Ecto neural progenitor cell (in vitro differentiated cells): ENCODE measurements around the gene LPIN3.

ENCODE experiments used
- DNase-seq: peaks from one replicate; pipeline ENCODE4 v3.0.0-alpha.2; 2018; ENCODE audit warnings: low spot score

Gene LPIN3

DNA sequence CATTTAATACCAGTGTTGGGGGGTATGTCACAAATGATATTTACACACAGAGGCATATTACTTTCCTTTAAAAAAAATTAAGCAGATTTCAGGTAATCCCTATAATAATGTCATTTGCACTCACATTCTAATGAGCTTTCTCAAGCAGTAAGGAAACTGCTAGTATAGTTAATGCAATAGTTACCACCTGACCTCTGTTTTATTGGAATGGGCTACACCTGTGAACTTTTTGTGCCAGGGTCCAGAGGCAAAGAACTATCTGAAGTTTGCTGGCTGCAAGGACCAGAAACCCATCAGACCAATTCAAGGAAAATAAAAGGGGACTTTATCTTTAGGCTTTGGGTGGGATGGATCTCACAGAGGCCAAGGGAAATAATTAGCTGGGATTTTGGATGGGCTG, 20.2 kb upstream of the LPIN3 start:
- DNase-seq = peak; percentile 12

DNA sequence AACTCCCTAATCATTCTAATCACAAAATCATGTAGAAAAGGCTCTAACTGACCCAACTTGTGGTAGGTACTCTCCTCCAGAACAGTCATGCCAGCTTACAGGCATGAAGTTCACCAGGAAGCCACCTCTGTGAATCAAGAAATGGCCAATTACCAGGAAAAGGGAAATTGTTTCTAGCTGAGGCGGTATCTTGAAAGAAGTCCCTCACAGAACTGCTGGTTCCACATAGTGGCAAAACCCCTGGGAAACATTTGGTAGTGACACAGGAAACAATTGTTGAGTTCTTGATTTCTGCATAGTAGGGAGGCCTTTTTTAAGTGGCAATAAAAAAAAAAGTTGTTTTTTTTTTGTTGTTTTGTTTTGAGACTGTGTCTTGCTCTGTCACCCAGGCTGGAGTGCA, 19.6 kb upstream of the LPIN3 start:
- DNase-seq = no peak

DNA sequence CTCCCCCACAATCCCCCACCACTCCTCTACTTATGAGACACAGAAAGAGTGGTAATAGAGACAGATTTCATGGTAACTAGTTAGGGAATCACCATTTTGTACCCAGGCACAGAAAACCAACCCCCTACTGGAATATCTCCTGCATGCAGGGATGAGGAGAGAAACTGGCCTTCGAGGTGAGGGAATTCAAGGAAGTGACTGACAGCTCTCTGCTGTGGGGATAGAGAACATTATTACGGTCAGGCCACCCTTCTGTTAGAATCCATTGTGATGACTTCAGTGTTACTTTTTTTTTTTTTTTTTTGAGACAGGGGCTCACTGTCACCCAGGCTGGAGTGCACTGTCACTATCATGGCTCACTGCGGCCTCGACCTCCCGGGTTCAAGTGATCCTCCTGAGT, 13.4 kb upstream of the LPIN3 start:
- DNase-seq = peak; percentile 13

DNA sequence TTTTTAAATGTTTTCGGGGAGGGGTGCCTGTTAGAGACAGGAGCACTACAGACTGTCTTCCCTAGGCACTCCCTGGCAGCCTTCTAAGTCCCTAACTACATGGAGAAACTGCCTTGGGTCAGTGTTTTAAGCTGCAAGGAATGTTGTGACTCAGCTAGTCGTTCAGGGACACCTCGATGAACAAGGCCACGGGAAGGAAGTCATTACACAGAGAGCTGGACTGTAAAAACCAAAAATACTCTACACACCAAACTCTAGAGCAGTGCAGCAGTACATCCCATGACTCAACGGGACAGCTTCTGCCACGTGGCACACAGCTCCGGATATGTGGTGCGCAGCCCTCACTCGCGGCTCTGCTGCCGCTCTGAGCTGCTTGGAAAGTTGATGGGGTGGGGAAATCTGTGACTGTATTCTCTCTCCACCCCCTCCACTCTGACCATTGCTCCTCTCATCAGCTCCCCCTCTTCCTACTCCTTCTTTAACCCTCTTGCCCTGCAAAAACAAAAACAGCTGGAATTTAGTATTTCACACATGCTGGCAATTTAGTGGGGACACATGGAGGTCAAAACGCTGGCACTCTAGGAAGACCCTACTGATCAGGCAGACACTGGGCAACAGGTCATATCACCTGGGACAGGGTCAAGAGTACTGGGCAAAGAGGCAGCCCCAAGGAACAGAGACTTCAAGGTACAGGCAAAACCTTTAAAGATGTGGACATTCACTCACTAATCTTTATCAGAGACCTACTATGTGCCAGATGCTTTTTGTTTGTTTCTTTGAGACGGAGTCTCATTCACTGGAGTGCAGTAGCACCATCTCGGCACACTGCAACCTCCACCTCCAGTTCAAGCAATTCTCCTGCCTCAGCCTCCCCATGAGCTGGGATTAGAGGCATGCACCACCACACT, 10.9 kb upstream of the LPIN3 start:
- peak; percentile 40 for DNase-seq

DNA sequence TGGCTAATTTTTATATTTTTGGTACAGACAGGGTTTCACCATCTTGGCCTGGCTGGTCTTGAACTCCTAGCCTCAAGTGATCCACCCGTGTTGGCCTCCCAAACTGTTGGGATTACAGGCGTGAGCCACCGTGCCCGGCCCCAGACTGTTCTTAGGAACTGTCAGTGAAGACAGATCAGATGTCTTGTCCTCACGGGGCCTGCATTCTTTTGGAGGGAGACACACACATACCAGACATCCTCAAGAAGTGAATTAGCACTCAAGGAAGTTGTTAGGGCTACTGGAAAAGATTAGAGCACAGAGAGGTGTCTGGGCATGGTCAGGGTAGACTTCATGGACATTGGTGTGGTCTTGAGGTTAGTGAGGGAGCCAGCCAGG, 10.3 kb upstream of the LPIN3 start:
- DNase-seq = peak; percentile 39

DNA sequence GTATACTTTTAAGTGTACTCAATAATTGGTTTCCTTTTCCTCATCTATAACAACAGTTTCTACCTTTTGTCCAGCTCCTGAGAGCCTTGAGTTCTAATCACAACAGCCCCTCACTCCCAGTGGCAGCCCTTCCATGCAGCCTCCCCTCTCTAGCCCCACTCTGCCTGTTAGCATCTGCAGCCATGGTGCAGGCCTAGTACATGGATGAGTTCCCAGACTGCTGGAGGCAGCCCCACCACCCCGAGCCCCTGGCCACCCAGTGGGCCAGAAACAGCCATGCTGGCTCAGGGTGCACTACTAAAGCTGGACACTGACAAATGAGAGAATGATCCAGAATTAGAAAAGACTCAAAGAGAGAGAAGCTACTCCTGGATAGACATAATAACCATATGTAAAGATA, 9.7 kb upstream of the LPIN3 start:
- DNase-seq = no peak

DNA sequence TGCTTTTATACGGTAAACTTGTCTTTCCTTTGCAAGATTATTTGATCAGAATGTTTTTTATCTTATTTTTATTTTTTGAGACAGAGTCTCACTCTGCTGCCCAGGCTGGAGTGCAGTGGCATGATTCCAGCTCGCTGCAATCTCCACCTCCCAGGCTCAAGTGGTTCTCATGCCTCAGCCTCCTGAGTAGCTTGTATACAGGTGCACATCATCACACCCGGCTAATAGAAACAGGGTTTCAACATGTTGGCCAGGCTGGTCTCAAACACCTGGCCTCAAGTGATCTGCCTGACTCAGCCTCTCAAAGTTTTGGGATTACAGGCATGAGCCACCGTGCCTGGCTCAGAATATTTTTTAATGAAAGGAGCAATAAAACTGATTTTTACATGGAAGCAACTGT, 8.9 kb upstream of the LPIN3 start:
- no peak for DNase-seq

DNA sequence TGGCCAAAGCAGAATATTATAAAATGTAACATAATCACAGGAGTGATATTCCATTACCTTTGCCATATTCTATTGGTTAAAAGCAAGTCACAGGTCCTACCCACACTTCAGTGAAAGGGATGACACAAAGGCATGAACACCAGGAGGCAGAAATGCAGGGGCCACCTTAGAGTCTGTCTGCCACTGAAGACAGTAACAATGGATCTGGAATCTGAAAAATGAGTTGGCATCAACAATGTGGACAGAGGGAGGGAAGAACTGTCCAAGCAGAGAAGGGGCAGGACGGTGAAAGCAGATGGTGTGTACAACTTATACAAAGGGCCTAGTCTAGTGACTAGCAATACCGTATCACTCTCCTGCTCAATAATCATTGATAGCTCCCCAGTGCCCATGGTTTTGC, 6.6 kb upstream of the LPIN3 start:
- DNase-seq = no peak

DNA sequence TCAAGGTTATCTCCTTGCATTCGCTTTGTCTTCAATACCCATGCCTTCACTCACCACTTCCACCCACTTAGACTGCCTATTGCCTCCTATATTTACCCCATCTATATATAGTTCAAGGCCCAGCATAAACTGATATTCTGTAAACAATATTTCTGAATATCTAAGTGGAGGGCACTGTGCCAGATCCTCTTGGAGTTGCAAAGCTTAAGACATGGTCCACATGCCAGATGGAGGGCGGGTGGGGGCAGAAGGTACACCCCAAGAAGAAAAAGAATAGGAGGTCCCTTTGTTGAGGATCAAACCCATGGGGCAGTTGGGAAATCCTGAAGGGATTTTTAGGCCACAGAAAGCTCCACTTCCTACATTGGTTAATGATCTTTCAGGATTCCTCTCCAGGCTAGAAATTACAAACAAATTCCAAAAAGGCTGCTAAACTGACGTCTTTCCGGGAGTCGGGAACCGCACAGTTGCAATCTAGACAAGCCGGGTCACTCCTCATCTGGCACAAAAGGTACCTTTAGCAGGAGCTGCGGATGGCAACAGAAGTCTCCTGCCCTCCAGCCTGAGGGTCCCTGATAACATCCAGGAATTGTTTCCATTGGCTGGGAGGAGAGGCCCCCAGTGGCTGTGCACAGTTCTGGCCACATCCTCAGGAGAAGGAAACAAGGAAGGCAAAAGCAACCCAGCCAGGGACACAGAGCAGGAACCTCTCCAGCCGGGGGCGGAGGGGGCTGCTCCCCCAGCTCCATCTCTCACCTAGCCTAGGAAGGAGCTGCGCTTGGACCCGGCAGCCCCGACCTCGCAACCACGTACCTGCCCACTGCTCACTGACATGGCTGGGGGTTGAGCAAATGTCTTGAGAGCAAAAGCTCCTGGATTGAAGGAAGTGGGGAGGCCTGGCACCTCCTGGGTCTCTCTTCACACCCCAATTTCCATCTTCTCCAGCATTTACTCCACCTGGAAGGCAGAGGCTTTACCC, 5.9 kb upstream of the LPIN3 start:
- DNase-seq = no peak

DNA sequence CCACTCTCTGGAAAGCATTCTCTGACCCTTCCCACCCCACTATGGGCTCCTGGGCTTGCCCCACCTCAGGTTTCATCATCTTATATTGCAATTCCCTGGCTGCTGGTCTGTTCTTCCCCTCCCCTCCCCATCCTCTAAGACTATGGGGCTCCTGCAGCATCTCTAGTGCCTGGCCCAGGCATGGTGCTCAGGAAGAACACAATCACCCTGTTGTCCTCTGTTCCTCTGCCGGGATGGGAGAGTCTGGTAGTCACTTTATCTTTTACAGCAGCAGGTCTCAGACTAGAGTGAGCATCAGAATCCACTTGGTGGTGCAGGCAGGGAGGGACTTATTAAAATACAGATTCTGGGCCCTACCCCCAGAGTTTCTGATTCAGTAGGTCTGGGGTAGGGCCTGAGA, 5.0 kb upstream of the LPIN3 start:
- DNase-seq = no peak

DNA sequence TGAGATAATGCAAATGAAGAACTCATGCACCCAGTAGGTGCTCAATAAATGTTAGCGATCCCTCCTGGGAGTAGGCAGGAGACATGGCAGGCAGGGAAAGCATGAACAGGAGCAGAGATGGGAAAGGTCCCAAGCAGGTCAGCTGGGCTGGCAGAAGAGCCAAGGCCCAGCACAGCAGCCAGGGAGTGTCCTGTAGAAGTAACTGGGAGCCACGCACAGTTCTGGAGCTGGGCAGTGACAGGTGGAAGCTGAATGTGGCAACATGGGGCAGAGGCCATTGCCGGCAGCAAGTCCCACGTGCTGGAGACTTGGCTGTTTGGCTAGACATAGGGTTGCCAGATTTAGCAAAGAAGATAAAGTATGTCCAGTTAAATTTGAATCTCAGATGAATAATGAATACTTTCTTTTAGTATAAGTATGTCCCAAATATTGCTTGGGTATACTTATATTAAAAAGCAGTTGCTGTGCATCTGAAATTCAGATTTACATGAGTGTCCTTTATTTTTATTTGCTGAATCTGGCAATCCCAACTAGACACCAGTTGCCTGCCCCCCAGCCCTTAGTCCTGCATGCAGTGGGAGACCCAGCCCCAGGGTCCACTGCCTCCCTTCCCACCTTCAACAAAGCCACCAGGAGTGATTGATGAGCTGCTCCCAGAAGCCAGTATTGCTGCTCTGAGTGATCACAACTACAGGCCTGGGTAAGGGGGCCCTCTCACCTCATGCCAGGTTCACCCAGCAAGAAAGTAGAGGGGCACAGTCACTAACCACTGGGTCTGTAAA, 3.7 kb upstream of the LPIN3 start:
- no peak for DNase-seq

DNA sequence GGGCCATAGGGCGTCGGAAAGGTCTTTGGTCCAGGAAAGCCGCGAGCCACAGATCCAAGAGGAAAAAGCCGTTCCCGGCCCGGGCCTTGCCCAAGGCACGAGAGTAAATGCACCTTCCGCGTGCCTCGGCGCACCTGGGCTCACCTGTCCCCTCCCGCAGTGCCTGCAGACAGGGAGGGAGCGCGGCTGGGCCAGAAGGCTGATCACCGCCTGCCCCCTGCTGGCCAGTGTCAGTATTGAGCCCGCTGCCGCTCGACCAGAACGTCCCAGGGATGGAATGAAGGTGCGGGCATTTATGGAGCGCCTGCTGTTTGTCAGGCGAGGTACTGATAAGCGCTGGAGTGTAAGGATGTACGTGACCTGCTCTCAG, 679 bp upstream of the LPIN3 start:
- DNase-seq = peak; percentile 92

DNA sequence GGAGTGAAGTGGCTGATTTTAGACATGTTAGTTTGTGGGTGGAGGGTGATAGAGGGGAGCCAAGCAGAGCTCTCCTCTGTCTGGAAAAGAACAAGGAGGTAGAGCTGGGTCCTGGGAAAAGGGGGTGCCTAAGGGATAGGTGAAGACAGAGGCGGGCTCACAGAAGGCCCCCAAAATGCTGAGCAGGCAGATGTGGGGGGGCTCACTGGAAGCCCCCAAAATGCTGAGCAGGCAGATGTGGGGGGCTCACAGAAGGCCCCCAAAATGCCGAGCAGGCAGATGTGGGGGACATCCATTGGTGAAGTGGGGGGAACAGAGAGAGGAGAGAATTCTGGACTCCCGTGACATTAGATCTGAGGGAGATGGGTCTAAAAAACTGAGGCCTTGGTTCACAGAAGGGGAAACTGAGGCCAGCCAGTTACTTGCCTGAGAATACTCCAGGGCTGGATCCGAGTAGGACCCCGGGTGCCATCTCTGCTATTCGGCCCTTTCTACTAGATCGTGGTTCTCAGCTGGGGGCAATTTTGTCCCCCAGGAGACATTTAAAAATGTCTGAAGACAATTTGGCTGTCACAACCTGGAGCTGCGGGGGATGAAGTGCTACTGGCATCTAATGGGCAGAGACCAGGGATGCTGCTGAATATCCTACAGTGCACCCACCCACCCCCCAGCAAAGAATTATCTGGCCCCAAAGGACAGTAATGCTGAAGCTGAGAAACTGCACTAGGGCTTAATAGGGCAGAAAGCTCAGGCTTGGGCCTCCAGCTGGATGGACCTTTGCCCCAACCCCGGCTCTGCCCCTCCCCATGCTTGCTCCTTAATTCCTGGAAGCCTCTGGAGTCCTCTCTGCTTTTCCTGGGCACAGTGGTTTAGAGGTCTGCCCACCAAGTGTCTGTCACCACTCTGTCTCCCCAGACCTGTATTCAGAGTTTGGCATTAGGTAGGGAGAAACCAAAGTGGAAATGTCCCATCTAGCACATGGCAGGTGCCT, 2.1 kb downstream of the LPIN3 start:
- no peak for DNase-seq

DNA sequence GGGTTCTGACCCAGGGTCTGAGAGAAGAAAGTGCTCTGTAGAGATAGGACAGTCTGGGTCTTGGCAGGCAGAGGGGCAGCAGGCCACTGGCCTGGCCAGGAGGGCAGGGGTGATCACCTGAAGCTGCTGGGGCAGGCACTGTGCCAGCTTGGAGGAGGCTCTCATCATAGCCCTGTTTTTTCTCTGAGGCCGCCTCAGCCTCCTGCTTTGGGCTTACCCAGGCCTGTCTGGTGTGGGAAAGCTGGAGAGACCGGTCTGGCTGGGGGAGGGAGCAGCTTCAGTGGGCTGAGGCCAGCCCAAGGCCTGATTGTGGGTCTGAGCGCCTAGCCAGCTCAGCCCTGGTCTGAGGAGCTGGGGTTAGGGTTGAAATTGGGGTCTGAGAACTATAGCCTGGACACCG, 3.9 kb downstream of the LPIN3 start:
- no peak for DNase-seq

DNA sequence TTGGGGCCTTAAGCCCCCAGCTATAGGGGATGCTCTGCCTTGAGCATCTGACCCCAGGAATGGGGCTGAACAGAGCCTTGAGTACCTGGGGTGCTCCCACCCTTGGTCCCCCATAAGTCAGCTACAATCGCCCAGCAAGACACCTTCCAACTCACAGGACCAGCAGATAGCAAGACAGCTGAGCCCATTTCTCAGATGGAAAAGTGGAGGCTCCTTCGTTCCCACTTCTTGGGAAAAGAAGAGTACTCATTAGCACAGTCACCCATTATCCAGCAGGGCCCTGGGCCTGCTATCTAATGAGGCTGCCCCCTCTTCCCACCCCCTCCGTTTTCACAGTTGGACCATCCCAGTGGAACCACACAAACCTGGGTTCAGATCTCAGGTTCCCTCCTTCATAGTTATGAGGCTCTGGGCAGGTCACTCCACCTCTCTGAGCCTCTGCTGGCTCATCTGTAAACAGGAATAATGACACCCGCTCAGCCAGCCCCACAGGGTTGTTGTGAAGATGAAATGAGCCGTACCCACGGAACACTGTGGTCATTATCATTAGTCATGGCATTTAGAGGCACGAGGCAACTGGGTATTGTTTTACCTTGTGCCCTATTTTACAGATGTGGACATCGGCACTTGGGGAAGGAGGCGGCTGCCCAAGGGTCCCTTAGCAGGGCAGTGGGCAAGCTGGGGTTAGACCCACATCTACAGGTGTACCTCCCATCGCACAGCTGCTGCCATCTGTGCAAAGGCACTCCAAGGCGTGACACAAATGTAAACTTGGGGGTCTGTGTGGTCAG, 4.5 kb downstream of the LPIN3 start:
- DNase-seq = no peak

DNA sequence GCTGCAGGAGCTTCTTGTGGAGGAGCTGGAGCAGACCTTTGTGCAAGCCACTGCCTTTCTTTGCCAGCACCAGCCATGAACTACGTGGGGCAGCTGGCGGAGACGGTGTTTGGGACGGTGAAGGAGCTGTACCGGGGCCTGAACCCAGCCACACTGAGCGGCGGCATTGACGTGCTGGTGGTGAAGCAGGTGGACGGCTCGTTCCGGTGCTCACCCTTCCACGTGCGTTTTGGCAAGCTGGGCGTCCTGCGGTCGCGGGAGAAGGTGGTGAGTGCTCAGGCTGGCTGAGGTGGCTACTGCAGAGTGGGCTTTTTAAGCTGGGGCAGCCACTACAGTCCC, 5.1 kb downstream of the LPIN3 start:
- no peak for DNase-seq

DNA sequence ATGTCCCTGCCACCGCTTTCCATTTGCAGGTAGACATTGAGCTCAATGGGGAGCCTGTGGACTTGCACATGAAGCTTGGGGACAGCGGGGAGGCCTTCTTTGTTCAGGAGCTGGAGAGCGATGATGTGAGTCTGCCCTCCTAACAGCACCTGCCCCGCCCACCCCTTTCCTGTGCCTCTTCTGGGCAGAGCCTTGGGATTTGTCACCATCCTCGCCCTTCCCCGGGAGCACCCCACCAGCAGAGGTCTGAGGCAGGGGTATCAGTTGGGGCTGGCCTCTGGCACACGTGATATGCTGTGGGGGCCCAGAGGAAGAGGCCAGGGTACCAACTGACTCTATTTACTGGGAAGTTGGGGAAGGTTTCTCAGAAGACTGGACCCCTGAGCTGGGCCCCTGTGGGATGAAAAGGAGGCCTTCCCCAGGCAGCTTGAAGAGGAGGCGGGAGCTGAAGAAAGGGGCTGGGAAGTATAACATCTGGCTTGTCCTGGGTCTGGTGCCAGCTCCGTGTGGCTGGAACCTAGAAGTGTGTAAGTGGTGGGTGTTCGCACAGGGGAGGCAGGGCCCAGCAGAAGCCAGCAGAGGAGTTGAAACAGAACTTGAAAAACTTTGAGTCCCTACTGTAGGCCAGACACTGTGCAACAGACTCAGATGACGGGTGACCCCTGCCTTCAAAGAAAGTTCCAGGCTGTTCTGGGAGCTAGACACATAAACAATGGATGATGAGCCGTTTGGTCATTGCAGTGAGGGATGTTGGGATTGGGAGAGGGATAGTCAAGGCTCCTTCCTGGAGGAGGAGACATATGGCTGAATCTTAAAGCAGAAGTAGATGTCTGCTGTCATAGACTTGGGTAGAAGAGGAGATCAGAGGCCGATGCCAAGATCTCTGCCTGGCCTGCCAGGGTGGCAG, 7.2 kb downstream of the LPIN3 start:
- DNase-seq = no peak

DNA sequence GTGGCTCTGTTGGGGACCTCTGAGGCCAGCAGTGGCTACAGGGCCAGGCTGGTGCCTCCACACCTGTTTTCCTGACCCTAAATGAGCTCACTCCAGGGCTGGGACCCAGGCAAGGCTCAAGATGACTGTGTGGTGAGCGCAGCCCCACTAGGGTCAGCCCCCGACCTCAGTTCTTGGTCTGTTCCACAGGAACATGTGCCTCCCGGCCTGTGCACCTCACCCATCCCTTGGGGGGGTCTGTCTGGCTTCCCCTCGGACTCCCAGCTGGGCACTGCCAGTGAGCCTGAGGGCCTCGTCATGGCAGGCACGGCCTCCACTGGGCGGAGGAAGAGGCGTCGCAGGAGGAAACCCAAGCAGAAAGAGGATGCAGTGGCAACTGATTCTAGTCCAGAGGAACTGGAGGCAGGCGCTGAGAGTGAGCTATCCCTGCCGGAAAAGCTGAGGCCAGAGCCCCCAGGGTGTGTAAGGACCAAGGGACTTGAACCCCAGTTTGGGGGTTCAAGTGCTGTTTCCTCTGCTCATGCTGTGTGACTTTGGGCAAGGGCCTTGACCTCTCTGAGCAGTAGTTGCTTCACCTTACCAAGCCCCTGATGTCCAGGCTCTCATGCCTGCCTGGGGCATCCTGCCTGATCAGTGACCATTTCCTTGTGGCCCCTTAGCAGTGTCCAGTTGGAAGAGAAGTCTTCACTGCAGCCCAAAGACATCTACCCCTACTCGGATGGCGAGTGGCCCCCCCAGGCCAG, 8.0 kb downstream of the LPIN3 start:
- DNase-seq = no peak

DNA sequence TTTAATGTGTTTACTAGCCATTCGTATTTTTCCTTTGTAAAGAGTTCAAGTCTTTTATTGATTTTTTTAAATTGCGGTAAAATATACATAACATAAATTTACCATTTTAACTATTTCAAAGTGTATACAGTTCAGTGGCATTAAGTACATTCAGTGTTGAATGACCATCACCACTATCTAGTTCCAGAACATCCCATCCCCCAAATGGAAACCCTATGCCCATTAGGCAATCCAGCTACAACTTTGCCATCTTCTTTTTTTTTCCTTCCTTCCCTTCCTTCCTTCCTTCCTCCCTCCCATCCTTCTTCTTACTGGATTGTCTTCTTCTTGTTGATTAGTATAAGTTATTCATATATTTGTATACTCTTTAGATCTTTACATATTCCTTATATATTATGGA, 8.6 kb downstream of the LPIN3 start:
- DNase-seq = no peak
